Cardiac muscle cell (in vitro differentiated cells and primary cell): ENCODE results near the gene CPLANE2. TPM values are rescaled to one million over a fixed set of nuclear protein-coding genes. Genes with fewer than 3 reads are reported as not detected.

ENCODE experiments used
- DNase-seq, 2 donors: peaks; one replicate each; pipeline versions ENCODE4 v3.0.0 to v3.0.0-alpha.2; 2010 to 2017; ENCODE audit warnings: low read depth in 1 of 2, low spot score in 1 of 2
- H3K27ac ChIP-seq: fragments of 200-600 bp; sonication (generic); 2 replicates; pipeline ENCODE4 v1.5.1; 2016
- H3K27me3 ChIP-seq: fragments of 200-600 bp; sonication (generic); 2 replicates; pipeline ENCODE4 v1.6.0; 2016; ENCODE audit warnings: control low read depth
- H3K36me3 ChIP-seq: fragments of 200-600 bp; sonication (generic); 2 replicates; pipeline ENCODE4 v1.5.1; 2016; ENCODE audit warnings: control low read depth
- H3K4me1 ChIP-seq: fragments of 200-600 bp; sonication (generic); 2 replicates; pipeline ENCODE4 v1.8.1; 2017; ENCODE audit warnings: low read depth, mild to moderate bottlenecking, mixed run types
- H3K4me3 ChIP-seq: fragments of 200-600 bp; sonication (generic); 2 replicates; pipeline ENCODE4 v1.5.1; 2016; ENCODE audit warnings: mild to moderate bottlenecking
- H3K9me3 ChIP-seq: fragments of 200-600 bp; sonication (generic); 2 replicates; pipeline ENCODE4 v1.5.1; 2017; ENCODE audit warnings: low read depth, mild to moderate bottlenecking, control low read depth
- CTCF ChIP-seq: IDR thresholded peaks from 2 replicates; pipeline ENCODE4 v1.5.1; 2012; ENCODE audit warnings: low read depth, mild to moderate bottlenecking, low read length
- polyA plus RNA-seq: library from polyadenylated mRNA; unstranded; fragments of >200 nt; fragmentation: Nextera tagmentation; extraction: Ambion mirVana; gene quantifications from 2 replicates; pipeline ENCODE4 v1.2.1, GENCODE V29; 2016
- total RNA-seq: library from RNA; depleted of rRNA; stranded (reverse); fragments of >200 nt; gene quantifications from 2 replicates; pipeline ENCODE4 v1.2.3, GENCODE V29; 2016

The CPLANE2 gene
- total and polyA plus RNA-seq, 2 experiments from 2014 or later: 9.1 to 26.5 TPM

GRCh38 chr1:16243936-16244649 is 7.1 kb upstream of the CPLANE2 start:
- H3K27ac ChIP-seq: no peak overlapping the region
- TF ChIP-seq CTCF: peak; percentile 88
- H3K36me3 ChIP-seq: peaks cover 4% of the 10 kb centered on the region
- H3K27me3 ChIP-seq: no peaks in the 10 kb centered on the region
- DNase-seq: peak; percentile 83 to 89
- H3K9me3 ChIP-seq: no peaks in the 10 kb centered on the region
- H3K4me1 ChIP-seq: peaks cover 9% of the 10 kb centered on the region
- no peak overlapping the region for H3K4me3 ChIP-seq

- no peak for TF ChIP-seq CTCF
- H3K36me3 ChIP-seq: peaks cover 4% of the 10 kb centered on the region
- H3K4me1 ChIP-seq: peaks cover 2% of the 10 kb centered on the region
- no peaks in the 10 kb centered on the region for H3K27me3 ChIP-seq
- no peaks in the 10 kb centered on the region for H3K9me3 ChIP-seq
- no peak overlapping the region for H3K27ac ChIP-seq
- H3K4me3 ChIP-seq: no peak overlapping the region
- no peak for DNase-seq
These were observed 6.2 kb upstream of the CPLANE2 start for GRCh38 chr1:16243215-16243610.

- H3K4me1 ChIP-seq: no peaks in the 10 kb centered on the region
- H3K4me3 ChIP-seq: no peak overlapping the region
- H3K27me3 ChIP-seq: no peaks in the 10 kb centered on the region
- H3K27ac ChIP-seq: no peak overlapping the region
- DNase-seq: no peak
- H3K36me3 ChIP-seq: peaks cover 4% of the 10 kb centered on the region
- H3K9me3 ChIP-seq: no peaks in the 10 kb centered on the region
- no peak for TF ChIP-seq CTCF
These were observed 5.7 kb upstream of the CPLANE2 start for GRCh38 chr1:16242556-16243214.

GRCh38 chr1:16241221-16241708 is 4.3 kb upstream of the CPLANE2 start:
- Histone ChIP-seq H3K27ac (no peak overlapping the region), H3K4me1 (no peaks in the 10 kb centered on the region), H3K36me3 (no peaks in the 10 kb centered on the region), H3K27me3 (no peaks in the 10 kb centered on the region), H3K9me3 (no peaks in the 10 kb centered on the region), H3K4me3 (no peak overlapping the region)
- DNase-seq: no peak
- TF ChIP-seq CTCF: no peak

- Histone ChIP-seq H3K9me3 (no peaks in the 10 kb centered on the region), H3K4me1 (no peaks in the 10 kb centered on the region), H3K27ac (no peak overlapping the region), H3K27me3 (no peaks in the 10 kb centered on the region), H3K4me3 (no peak overlapping the region), H3K36me3 (no peaks in the 10 kb centered on the region)
- TF ChIP-seq CTCF: no peak
- DNase-seq: no peak
These were observed 3.0 kb upstream of the CPLANE2 start for GRCh38 chr1:16239972-16240491.
